ENCODE results near the gene TP53BP2.
"Not testable (repeated sequence)": the region's sequence is repeated elsewhere in the genome, so short reads cannot be mapped to it uniquely, and the experiment has no call there.

The TP53BP2 gene

GRCh38 chr1:223849352-223850254 is 3.9 kb upstream of the TP53BP2 start:
- DNase-seq, result no peak

- no peak for DNase-seq
Observed at GRCh38 chr1:223848536-223848935, 2.8 kb upstream of the TP53BP2 start.

GRCh38 chr1:223847781-223848345 is 2.1 kb upstream of the TP53BP2 start:
- no peak for DNase-seq

DNA sequence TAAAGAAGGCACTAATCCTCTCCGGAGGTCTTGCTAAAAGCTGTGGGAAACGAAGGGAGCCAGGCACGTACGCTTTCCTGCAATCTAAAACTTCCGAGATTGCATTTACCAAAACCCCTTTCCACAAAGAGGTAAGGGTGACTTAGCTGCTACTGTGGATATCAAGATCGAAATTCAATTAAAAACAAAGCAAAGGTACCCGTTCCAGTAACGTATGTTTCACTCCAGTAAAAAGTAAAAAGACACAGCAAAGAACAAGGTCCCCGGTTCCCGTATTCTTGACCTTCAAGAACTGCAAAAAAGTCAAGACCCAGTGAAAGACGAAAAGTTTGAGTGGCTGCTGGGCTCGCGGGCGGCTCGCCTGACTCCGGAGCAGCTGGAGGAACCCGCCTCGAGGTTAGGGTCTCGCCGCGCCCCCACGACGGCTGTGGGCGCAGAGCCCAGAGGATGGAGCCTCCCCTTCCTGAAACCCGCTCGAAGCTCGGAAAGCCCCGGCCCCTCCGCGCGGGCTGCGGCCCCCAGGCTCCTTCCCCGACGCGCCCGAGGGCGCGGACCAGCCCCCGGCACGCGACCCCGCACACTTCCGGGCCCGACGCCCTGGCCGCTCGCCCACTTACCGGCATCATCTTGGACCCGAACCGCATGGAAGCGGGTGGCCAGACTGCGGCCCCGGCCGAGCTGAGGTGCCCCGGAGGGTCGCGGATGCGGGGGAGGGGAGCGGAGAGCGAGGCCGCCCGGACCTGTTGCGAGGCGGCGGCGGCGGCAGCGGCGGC is 524 bp downstream of the TP53BP2 start:
- DNase-seq, result peak; percentile 64

- DNase-seq, result peak; percentile 74
Observed at GRCh38 chr1:223844787-223845036, 1.0 kb downstream of the TP53BP2 start.

- no peak for DNase-seq
Observed at GRCh38 chr1:223843934-223844786, 1.6 kb downstream of the TP53BP2 start.

DNA sequence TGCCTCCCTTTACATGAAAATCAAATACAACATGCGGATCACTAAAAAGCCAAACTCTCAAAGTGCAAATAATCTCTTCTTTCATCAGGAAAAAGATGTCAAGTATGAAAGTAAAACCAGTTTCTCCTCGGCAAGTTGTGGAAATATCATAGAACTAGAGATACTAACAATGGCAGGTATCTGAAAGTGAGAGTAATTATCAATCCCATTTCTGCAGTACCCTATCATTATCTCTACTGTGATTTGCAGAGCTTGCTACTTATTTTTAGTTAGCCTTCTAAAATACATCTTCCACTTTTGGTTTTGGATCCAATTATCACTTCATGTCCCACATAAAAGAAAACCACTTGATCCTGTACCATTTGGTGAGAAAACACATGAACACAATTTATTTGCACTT is 3.0 kb downstream of the TP53BP2 start:
- no peak for DNase-seq

DNA sequence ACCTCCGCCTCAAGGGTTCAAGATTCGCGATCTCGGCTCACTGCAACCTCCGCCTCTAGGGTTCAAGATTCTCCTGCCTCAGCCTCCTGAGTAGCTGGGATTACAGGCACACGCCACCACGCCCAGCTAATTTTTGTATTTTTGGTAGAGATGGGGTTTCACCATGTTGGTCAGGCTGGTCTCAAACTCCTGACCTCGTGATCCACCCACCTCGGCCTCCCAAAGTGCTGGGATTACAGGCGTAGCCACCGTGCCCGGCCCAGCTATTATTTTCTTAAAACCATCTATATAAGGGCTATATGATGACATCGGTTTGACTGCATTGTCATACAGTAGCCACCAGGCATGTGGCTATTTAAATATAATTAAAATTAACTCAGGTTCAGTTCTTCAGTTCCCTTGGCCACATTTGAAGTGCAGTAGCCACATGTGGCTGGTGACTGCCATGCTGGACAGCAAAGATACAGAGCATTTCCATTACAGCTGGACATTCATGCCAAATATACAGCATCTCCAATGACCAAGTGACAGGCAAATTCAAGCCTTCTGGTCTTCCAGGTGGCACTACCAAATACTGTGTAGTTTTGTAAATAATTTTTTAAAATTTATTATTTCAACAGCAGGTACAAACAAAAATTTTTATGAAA is 3.6 kb downstream of the TP53BP2 start:
- DNase-seq, result not testable (repeated sequence)

GRCh38 chr1:223840254-223840653 is 5.5 kb downstream of the TP53BP2 start:
- no peak for DNase-seq

GRCh38 chr1:223838125-223838854 is 7.5 kb downstream of the TP53BP2 start:
- no peak for DNase-seq

DNA sequence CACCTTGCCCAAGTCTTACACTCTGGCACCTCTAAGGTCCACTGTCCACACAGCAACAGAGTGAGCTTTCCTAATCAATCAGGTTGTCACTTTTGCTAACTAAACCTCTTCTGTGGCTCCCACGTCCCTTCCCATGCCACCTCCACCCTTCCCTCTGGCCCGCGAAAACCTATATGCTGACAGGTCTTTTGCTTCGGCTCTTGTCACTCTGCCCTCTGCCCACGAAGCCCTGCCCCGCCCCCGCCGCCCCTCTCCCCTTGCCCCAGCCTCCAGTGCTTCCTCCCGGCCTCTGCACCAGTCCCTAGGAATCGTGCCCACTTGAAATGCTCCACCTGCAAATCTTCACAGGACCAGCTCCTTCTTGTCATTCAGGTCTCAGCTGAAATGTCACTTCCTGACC is 8.1 kb downstream of the TP53BP2 start:
- DNase-seq, result no peak

- no peak for DNase-seq
Observed at GRCh38 chr1:223837206-223837605, 8.5 kb downstream of the TP53BP2 start.

DNA sequence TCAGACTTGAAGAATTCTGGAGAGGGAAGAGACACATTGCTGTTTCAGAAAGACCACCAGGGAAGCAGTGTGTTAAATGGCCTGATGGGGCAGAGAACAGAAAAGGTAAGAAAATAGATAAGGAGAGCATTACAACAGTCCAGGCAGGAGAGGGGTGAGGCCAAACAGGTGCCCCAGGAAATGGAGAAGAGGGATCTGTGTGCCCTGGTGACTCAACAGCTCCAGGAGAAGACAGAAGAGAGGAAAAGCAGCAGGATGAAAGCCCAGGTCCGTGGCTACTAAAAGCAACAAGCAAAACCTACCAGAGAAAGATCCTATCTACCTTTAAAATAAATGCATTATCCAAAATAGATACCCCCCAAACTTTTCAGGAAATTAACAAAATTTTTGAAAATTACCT is 9.2 kb downstream of the TP53BP2 start:
- no peak for DNase-seq

GRCh38 chr1:223835754-223836153 is 10.0 kb downstream of the TP53BP2 start:
- no peak for DNase-seq

DNA sequence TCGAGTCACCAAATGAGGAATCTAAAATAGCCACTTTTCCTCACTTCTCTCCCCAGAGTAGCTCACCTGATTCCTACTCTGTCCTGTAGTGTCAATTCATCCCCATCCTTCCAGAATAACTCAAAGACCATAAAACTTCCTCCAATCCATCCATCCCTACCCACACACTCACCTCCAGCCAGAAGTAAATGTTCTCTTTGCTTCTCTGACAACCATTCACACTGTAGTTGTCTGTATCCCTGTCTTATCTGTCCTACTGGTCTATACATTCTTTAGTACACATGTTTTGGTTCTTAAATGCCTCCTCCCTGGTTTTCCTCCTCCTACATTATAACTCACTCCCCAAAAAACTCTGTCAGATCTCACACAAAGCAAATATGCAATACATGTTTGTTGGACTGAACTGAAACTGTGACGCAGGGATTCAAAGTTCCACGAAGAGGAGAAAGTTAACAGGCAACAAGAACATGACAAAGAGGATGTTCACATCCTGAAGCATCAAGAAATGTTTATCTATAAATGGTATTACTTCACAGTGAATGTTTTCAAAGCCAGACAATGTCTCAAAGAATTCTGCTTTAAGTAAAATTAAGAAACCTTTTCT is 11.0 kb downstream of the TP53BP2 start:
- DNase-seq, result peak; percentile 28

GRCh38 chr1:223833948-223834347 is 11.8 kb downstream of the TP53BP2 start:
- no peak for DNase-seq

DNA sequence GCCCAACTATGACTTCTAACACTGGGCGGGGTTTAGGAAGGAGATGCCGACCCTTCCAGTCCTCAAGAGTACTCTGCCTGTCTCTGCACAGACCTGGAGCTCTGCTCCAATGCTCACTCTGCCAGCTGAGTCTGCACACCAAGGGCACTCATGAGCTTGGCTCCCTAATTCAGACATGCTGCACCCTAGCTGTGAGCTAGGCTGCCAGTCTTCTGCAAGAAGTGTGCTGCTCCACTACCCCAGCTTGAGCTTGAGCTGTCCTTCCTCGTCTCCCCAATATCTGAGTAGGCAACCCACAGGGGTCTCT is 13.2 kb downstream of the TP53BP2 start:
- peak; percentile 32 for DNase-seq

GRCh38 chr1:223831755-223832636 is 13.8 kb downstream of the TP53BP2 start:
- DNase-seq, result no peak

DNA sequence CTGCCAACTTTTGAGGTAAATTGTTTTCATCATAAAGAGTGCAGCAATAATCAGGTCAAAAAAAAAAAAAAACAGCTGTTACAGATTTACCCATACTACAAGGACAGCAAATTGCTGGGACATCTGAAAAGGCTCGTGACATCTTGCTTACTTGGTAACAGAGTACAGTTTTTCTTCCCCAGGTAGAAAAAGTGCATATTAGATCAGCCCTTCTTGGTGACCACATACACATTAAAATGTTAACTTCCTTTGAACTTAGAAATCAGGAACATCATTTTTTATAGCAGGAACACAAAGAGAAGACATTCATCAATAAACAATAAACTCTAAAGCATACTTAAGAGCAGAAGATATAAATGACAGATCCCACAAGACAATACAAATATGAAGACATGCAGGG is 16.1 kb downstream of the TP53BP2 start:
- no peak for DNase-seq

DNA sequence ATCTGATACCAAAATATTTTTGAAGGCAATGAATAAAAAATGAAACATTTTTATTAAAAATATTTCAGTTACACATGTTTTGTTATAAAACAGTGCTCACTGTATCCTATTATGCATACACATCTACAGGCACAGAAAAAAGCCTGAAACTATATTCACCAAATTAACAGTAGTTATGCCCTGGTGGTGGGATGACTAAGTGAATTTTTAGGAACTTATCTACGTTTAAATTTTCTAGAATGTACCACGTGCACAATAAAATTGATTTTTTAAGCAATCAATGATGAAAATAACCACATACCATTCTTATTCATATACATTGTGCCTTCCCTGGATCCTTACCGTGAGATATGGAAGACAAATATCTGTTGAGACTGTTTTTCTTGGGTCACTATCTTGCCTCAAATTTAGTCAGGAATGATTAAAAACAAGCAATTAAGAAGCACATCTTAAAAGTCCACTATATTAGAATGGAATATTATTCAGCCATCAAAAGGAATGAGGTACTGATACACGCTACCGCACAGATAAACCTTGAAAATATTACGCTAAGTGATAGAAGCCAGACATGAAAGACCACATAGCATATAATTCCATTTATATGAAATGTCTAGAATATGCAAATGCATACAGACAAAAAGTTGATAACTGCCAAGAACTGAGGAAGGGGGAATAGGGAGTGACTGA is 17.4 kb downstream of the TP53BP2 start:
- no peak for DNase-seq
